HUES64 (cell line): ENCODE data around the gene MLNR.

ENCODE experiments used
- H3K27ac ChIP-seq: 2 replicates; pipeline ENCODE4 v1.7.0; 2013; ENCODE audit warnings: low read depth, low read length, inconsistent platforms
- H3K27me3 ChIP-seq: 2 replicates; pipeline ENCODE4 v1.6.1; 2013; ENCODE audit warnings: mild to moderate bottlenecking, low read length; ENCODE audit not compliant: insufficient read depth
- H3K36me3 ChIP-seq: 2 replicates; pipeline ENCODE4 v1.6.1; 2013; ENCODE audit warnings: mild to moderate bottlenecking, low read length; ENCODE audit not compliant: insufficient read depth
- H3K4me1 ChIP-seq: 2 replicates; pipeline ENCODE4 v1.6.1; 2013; ENCODE audit warnings: mild to moderate bottlenecking, low read length, moderate library complexity; ENCODE audit not compliant: insufficient read depth
- H3K4me3 ChIP-seq: 2 replicates; pipeline ENCODE4 v1.5.1; 2013; ENCODE audit warnings: mild to moderate bottlenecking, low read length, moderate library complexity
- H3K9ac ChIP-seq: 2 replicates; pipeline ENCODE4 v1.6.1; 2013; ENCODE audit warnings: mild to moderate bottlenecking, low read depth, low read length
- H3K9me3 ChIP-seq: 2 replicates; pipeline ENCODE4 v1.6.1; 2013; ENCODE audit warnings: low read depth, low read length; ENCODE audit not compliant: insufficient read depth
- WGBS: fragments of 150-250, 120-280 bp; methylation state at CpG from one replicate; pipeline ENCODE4 v1.1.7; 2013; ENCODE audit warnings: missing lambda C conversion rate; 5-methylcytosine and 5-hydroxymethylcytosine counted together

The MLNR gene

GRCh38 chr13:49213997-49214916 is 5.9 kb upstream of the MLNR start:
- no peak overlapping the region for H3K27ac ChIP-seq
- no peak overlapping the region for H3K9ac ChIP-seq
- H3K27me3 ChIP-seq, result peaks cover 35% of the 10 kb centered on the region
- H3K4me3 ChIP-seq, result no peak overlapping the region
- WGBS, result 82% methylated on average over 6 of the region's 6 CpGs
- peaks cover 12% of the 10 kb centered on the region; the same call in 1 of the 2 replicates for H3K36me3 ChIP-seq
- no peaks in the 10 kb centered on the region for H3K9me3 ChIP-seq
- H3K4me1 ChIP-seq, result peaks cover 18% of the 10 kb centered on the region

GRCh38 chr13:49214917-49215376 is 5.2 kb upstream of the MLNR start:
- H3K9ac ChIP-seq, result no peak overlapping the region
- peaks cover 18% of the 10 kb centered on the region for H3K4me1 ChIP-seq
- H3K27ac ChIP-seq, result no peak overlapping the region
- no peaks in the 10 kb centered on the region for H3K9me3 ChIP-seq
- peaks cover 42% of the 10 kb centered on the region for H3K27me3 ChIP-seq
- no peak overlapping the region for H3K4me3 ChIP-seq
- peaks cover 6% of the 10 kb centered on the region; the same call in 1 of the 2 replicates for H3K36me3 ChIP-seq
- WGBS, result 47% methylated on average over 6 of the region's 6 CpGs

- WGBS, result 99% methylated on average over 6 of the region's 6 CpGs
- Histone ChIP-seq H3K4me3 (no peak overlapping the region), H3K9me3 (no peaks in the 10 kb centered on the region), H3K36me3 (no peaks in the 10 kb centered on the region), H3K27me3 (peaks cover 56% of the 10 kb centered on the region), H3K9ac (no peak overlapping the region), H3K27ac (no peak overlapping the region), H3K4me1 (peaks cover 18% of the 10 kb centered on the region)
Measured at GRCh38 chr13:49216334-49216733, 3.8 kb upstream of the MLNR start.

GRCh38 chr13:49217962-49218492 is 2.1 kb upstream of the MLNR start:
- Histone ChIP-seq H3K4me1 (peaks cover 18% of the 10 kb centered on the region), H3K36me3 (no peaks in the 10 kb centered on the region), H3K27ac (no peak overlapping the region), H3K9me3 (no peaks in the 10 kb centered on the region), H3K27me3 (peaks cover 73% of the 10 kb centered on the region), H3K4me3 (peak overlapping the region; percentile 51), H3K9ac (no peak overlapping the region)
- 37% methylated on average over 17 of the region's 17 CpGs for WGBS

GRCh38 chr13:49218493-49219051 is 1.6 kb upstream of the MLNR start:
- no peak overlapping the region for H3K9ac ChIP-seq
- H3K27me3 ChIP-seq, result peaks cover 78% of the 10 kb centered on the region
- no peaks in the 10 kb centered on the region for H3K9me3 ChIP-seq
- no peaks in the 10 kb centered on the region for H3K36me3 ChIP-seq
- H3K4me3 ChIP-seq, result peak overlapping the region; percentile 51
- no peak overlapping the region for H3K27ac ChIP-seq
- H3K4me1 ChIP-seq, result peaks cover 18% of the 10 kb centered on the region
- WGBS, result 16% methylated on average over 25 of the region's 25 CpGs

GRCh38 chr13:49219647-49220035 is 497 bp upstream of the MLNR start:
- no peak overlapping the region for H3K27ac ChIP-seq
- no peaks in the 10 kb centered on the region for H3K36me3 ChIP-seq
- H3K4me3 ChIP-seq, result peak overlapping the region; percentile 53
- no peak overlapping the region for H3K9ac ChIP-seq
- H3K9me3 ChIP-seq, result no peaks in the 10 kb centered on the region
- peaks cover 13% of the 10 kb centered on the region for H3K4me1 ChIP-seq
- peaks cover 89% of the 10 kb centered on the region for H3K27me3 ChIP-seq
- 17% methylated on average over 17 of the region's 17 CpGs for WGBS

- peak overlapping the region; percentile 53 for H3K4me3 ChIP-seq
- no peaks in the 10 kb centered on the region for H3K36me3 ChIP-seq
- no peaks in the 10 kb centered on the region for H3K9me3 ChIP-seq
- H3K27me3 ChIP-seq, result peaks cover 99% of the 10 kb centered on the region
- no peak overlapping the region for H3K9ac ChIP-seq
- H3K27ac ChIP-seq, result no peak overlapping the region
- WGBS, result 7% methylated on average over 73 of the region's 73 CpGs
- 0 out of 2 replicates have a peak, but pooled peaks cover 5% of the 10 kb centered on the region for H3K4me1 ChIP-seq
Measured at GRCh38 chr13:49220856-49221589, 885 bp downstream of the MLNR start.

GRCh38 chr13:49221590-49221965 is 1.4 kb downstream of the MLNR start:
- 0 out of 2 replicates have a peak, but pooled peaks cover 5% of the 10 kb centered on the region for H3K4me1 ChIP-seq
- WGBS, result 85% methylated on average over 4 of the region's 4 CpGs
- peaks cover 93% of the 10 kb centered on the region for H3K27me3 ChIP-seq
- no peaks in the 10 kb centered on the region for H3K9me3 ChIP-seq
- no peak overlapping the region; the same call in 1 of the 2 replicates for H3K4me3 ChIP-seq
- H3K36me3 ChIP-seq, result no peaks in the 10 kb centered on the region
- no peak overlapping the region for H3K27ac ChIP-seq
- no peak overlapping the region for H3K9ac ChIP-seq

- Histone ChIP-seq H3K4me3 (no peak overlapping the region), H3K4me1 (no peaks in the 10 kb centered on the region; the same call in 1 of the 2 replicates), H3K36me3 (no peaks in the 10 kb centered on the region), H3K27ac (no peak overlapping the region), H3K27me3 (peaks cover 55% of the 10 kb centered on the region), H3K9ac (no peak overlapping the region), H3K9me3 (no peaks in the 10 kb centered on the region)
- 73% methylated on average over 4 of the region's 5 CpGs for WGBS
Measured at GRCh38 chr13:49225223-49226042, 5.3 kb downstream of the MLNR start.

- Histone ChIP-seq H3K4me1 (no peaks in the 10 kb centered on the region; the same call in 1 of the 2 replicates), H3K36me3 (no peaks in the 10 kb centered on the region), H3K9ac (no peak overlapping the region), H3K27me3 (peaks cover 43% of the 10 kb centered on the region), H3K9me3 (no peaks in the 10 kb centered on the region), H3K27ac (no peak overlapping the region), H3K4me3 (no peak overlapping the region)
- WGBS, result 99% methylated on average over 5 of the region's 5 CpGs
Measured at GRCh38 chr13:49226613-49227012, 6.5 kb downstream of the MLNR start.
